Endometrial microvascular endothelial cells (primary cell): ENCODE measurements around the gene KCNF1. TPM values are rescaled to one million over a fixed set of nuclear protein-coding genes. Genes with fewer than 3 reads are reported as not detected.

ENCODE experiments used
- in situ Hi-C: cut with HindIII; loops from 2 replicates; pipeline ENCODE4 v1.10.0; 2017; ENCODE audit warnings: low sequenced_read_pairs, low pct_unique_long_range_greater_than_20kb; ENCODE audit errors: inconsistent ontology term
- total RNA-seq: library from RNA; depleted of rRNA; stranded (reverse); fragments of >200 nt; gene quantifications from one replicate; pipeline ENCODE4 v1.2.3, GENCODE V29; 2015; ENCODE audit errors: inconsistent ontology term

KCNF1 gene
- total RNA-seq, 1 donor from 2014 or later, result not detected

GRCh38 chr2:10915731-10916276 lies 4.1 kb downstream of the KCNF1 start:
- in situ Hi-C loops, result no loop called here

- in situ Hi-C loops, result no loop called here
Observed at GRCh38 chr2:10916953-10917352, 5.2 kb downstream of the KCNF1 start.

- in situ Hi-C loops, result no loop called here
Observed at GRCh38 chr2:10917927-10918326, 6.2 kb downstream of the KCNF1 start.

- in situ Hi-C loops, result no loop called here
Observed at GRCh38 chr2:10918661-10919409, 7.1 kb downstream of the KCNF1 start.

- in situ Hi-C loops, result no loop called here
Observed at GRCh38 chr2:10919410-10919770, 7.7 kb downstream of the KCNF1 start.

- in situ Hi-C loops, result no loop called here
Observed at GRCh38 chr2:10919771-10920621, 8.3 kb downstream of the KCNF1 start.

- in situ Hi-C loops, result no loop called here
Observed at GRCh38 chr2:10920764-10921388, 9.1 kb downstream of the KCNF1 start.

- in situ Hi-C loops, result no loop called here
Observed at GRCh38 chr2:10921525-10921924, 9.8 kb downstream of the KCNF1 start.

GRCh38 chr2:10922307-10923007 lies 10.7 kb downstream of the KCNF1 start:
- in situ Hi-C loops, result no loop called here

- in situ Hi-C loops, result no loop called here
Observed at GRCh38 chr2:10923008-10923375, 11.3 kb downstream of the KCNF1 start.

- in situ Hi-C loops, result no loop called here
Observed at GRCh38 chr2:10923965-10924364, 12.2 kb downstream of the KCNF1 start.

GRCh38 chr2:10924441-10924840 lies 12.7 kb downstream of the KCNF1 start:
- in situ Hi-C loops, result no loop called here

GRCh38 chr2:10924859-10925258 lies 13.1 kb downstream of the KCNF1 start:
- in situ Hi-C loops, result no loop called here

- in situ Hi-C loops, result no loop called here
Observed at GRCh38 chr2:10926191-10926820, 14.6 kb downstream of the KCNF1 start.

- in situ Hi-C loops, result no loop called here
Observed at GRCh38 chr2:10930721-10931516, 19.2 kb downstream of the KCNF1 start.

GRCh38 chr2:10931710-10932255 lies 20.0 kb downstream of the KCNF1 start:
- in situ Hi-C loops, result no loop called here

- in situ Hi-C loops, result no loop called here
Observed at GRCh38 chr2:10932345-10933151, 20.8 kb downstream of the KCNF1 start.
